ENCODE results near the gene BANF2. TPM values are rescaled to one million over a fixed set of nuclear protein-coding genes. Genes with fewer than 3 reads are reported as not detected.

The BANF2 gene
- total and polyA plus RNA-seq, 2 of the 8 experiments (the other 6 are each of a cell fraction or from before 2014, with no cell fraction given): not detected

- no peak for TF ChIP-seq SP4 (IDR thresholded peaks at IDR 0.05; ENCODE audit: low read length)
These were observed 83.9 kb downstream of the BANF2 start (continued) for GRCh38 chr20:17783671-17784070.
